ENCODE data around the gene ABLIM3. TPM values are rescaled to one million over a fixed set of nuclear protein-coding genes. Genes with fewer than 3 reads are reported as not detected.

Gene ABLIM3
- polyA plus RNA-seq, 1 experiment: 25.7 TPM

DNA sequence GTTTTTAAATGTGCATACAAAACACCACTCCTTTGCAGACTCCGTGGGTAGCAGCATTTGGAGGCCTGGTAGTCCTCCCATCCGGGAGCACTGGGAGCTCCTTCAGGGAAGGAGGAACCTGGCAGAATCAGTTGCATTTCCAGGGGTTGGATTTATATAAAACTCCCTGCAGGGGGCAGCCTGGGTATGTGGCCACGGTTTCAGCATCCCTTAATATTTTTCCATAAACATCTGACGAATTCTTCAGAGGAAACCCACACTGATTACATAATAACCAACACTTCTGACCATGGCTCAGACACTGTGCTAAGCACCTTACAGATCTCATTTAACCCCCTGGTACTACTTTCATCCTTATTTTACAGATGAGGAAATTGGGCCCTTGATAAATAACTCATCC, 124.3 kb downstream of the ABLIM3 start:
- ChIA-PET CTCF (interaction anchor here (0.6 to 3.1 kb wide), 28 partner anchors 9 to 1689 kb away, joined by 3 to 13 read pairs (median 4); no protein-coding TSS in a partner anchor), POLR2A (interaction anchor here (0.7 kb wide), 1 partner anchor 8 kb away, joined by 3 read pairs; no protein-coding TSS in a partner anchor)
- Histone ChIP-seq H3K36me3 (ENCODE audit: control insufficient read depth, insufficient read depth, low read length) (no peaks in the 10 kb centered on the region), H3K4me3 (ENCODE audit: low read depth, low read length) (no peak overlapping the region), H3K27me3 (ENCODE audit: control insufficient read depth, insufficient read depth, low read length) (no peaks in the 10 kb centered on the region)
- DNase-seq (ENCODE audit: low read depth): no peak
- TF ChIP-seq CTCF (IDR thresholded peaks at IDR 0.05; ENCODE audit: insufficient read depth, low read depth, low read length): peak; percentile 61

DNA sequence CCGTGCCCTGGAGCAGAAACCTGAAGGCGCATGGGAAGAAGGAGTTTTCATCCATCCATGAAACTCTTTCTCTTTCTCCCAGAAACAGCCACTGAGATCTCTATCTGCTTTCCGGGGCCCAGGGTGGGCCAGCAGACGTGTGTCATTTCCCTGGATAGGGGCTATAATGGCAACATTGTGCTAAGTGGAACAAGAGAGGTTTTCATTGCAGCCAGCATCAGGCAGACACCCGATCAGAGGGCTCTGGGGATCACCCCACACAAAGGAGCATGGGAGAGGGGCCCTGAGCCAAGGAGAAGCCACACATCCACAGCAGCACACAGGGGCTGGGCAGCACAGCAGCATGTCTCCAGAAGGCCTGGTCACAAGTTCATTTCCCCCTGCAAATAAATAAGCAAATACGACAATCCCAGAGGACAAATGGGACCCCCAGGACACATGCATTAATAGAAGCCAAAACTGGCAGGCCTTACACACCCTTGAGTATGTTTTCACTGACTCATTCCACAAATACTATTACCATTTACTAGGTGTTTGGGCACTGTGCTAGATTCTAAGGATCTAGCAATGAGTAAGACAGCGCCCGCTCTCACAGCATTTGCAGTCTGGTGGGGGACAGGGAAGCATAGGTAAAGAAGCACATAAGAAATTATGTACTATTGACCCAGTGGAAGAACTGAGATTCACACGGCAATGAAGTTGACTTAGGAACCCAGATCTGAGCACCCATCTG, 126.1 kb downstream of the ABLIM3 start:
- no peak overlapping the region for H3K4me3 ChIP-seq (ENCODE audit: low read depth, low read length)
- DNase-seq (ENCODE audit: low read depth): no peak
- TF ChIP-seq CTCF (IDR thresholded peaks at IDR 0.05; ENCODE audit: insufficient read depth, low read depth, low read length): no peak
- ChIA-PET POLR2A (no interaction called here), CTCF (interaction anchor here (1.2 to 2.4 kb wide), 7 partner anchors 11 to 526 kb away, joined by 3 to 12 read pairs (median 7); no protein-coding TSS in a partner anchor)
- no peaks in the 10 kb centered on the region for H3K36me3 ChIP-seq (ENCODE audit: control insufficient read depth, insufficient read depth, low read length)
- H3K27me3 ChIP-seq (ENCODE audit: control insufficient read depth, insufficient read depth, low read length): no peaks in the 10 kb centered on the region

DNA sequence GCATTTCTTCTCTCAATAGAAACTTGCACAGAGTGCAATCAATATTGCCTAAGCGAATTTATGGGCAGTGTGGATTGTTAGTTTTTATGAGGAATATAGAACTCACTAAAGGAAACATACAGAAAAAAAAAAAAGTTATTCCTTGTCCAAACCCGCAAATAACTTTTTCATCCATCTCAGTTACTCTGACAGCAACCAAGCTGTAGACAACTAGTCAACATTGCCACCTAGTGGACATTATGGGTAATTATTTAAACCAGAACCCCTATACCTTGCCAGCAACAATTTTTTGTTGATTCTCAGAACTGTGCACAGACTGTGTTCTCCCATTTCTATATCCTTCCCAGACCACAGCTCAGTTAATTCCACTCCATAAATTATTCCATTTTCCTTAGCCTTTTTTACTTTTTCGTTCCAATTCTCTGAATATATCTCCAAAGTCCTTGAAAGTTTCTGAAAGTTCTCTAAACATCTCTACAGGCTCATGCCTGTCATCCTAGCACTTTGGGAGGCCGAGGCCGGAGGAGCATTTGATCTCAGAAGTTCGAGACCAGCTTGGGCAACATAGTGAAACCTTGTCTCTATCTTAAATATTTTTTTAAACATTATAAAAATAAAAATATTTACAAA, 127.8 kb downstream of the ABLIM3 start:
- TF ChIP-seq CTCF (IDR thresholded peaks at IDR 0.05; ENCODE audit: insufficient read depth, low read depth, low read length): peak; percentile 60
- ChIA-PET POLR2A (interaction anchor here (0.6 kb wide), 1 partner anchor 220 kb away, joined by 3 read pairs; no protein-coding TSS in a partner anchor), CTCF (interaction anchor here (0.6 to 3.0 kb wide), 30 partner anchors 10 to 928 kb away, joined by 3 to 8 read pairs (median 3); partner anchors contain the start of genes ABLIM3 and IL17B)
- Histone ChIP-seq H3K4me3 (ENCODE audit: low read depth, low read length) (no peak overlapping the region), H3K36me3 (ENCODE audit: control insufficient read depth, insufficient read depth, low read length) (no peaks in the 10 kb centered on the region), H3K27me3 (ENCODE audit: control insufficient read depth, insufficient read depth, low read length) (no peaks in the 10 kb centered on the region)
- no peak for DNase-seq (ENCODE audit: low read depth)

DNA sequence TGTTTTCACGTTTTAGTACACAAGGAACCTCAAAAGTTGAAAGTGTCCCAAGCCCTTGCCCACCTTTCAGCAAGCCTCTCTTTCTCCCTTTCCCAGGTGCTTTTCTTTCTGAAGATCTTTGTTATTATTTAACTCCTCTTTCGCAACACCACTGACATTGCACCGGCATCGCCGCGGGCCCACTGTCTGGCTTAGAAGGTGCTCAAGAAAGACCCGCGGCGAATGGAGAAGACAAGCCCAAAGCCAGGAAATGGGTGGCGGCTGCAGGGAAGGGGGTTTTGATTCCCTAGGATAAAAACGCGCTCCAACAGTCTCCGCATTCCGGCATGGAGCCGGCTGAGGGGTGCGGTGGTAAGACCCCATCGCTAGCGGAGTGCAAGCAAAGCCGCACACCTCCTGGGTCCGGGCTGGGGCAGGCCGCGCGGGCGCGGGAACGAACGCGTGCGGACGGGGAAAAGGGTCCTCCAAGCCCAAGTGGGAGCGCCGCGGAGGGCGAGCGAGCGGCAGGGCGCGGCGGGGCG, 130.0 kb downstream of the ABLIM3 start:
- ChIA-PET CTCF (interaction anchor here (0.6 to 3.0 kb wide), 2 partner anchors 8 to 130 kb away, joined by 5 to 8 read pairs; partner anchors contain the start of gene ABLIM3), POLR2A (no interaction called here)
- no peak for DNase-seq (ENCODE audit: low read depth)
- Histone ChIP-seq H3K27me3 (ENCODE audit: control insufficient read depth, insufficient read depth, low read length) (no peaks in the 10 kb centered on the region), H3K4me3 (ENCODE audit: low read depth, low read length) (peak overlapping the region; percentile 58), H3K36me3 (ENCODE audit: control insufficient read depth, insufficient read depth, low read length) (no peaks in the 10 kb centered on the region)
- no peak for TF ChIP-seq CTCF (IDR thresholded peaks at IDR 0.05; ENCODE audit: insufficient read depth, low read depth, low read length)
